HG02840 (cell line): Measurements from ENCODE around the gene OR51B2.
"Not testable (repeated sequence)": the region's sequence is repeated elsewhere in the genome, so short reads cannot be mapped to it uniquely, and the experiment has no call there.

Experiments used
- ATAC-seq: cut with Tn5 transposase; IDR thresholded peaks from one replicate; pipeline ENCODE4 v1.9.1; 2021; ENCODE audit warnings: mild to moderate bottlenecking, moderate library complexity, moderate number of reproducible peaks; ENCODE audit not compliant: unreplicated experiment, low FRiP score

Gene OR51B2

GRCh38 chr11:5313326-5314023 lies 10.6 kb downstream of the OR51B2 start:
- ATAC-seq, result not testable (repeated sequence)

- no peak for ATAC-seq
These were observed 13.7 kb downstream of the OR51B2 start for GRCh38 chr11:5310423-5310822.

- ATAC-seq, result no peak
These were observed 16.7 kb downstream of the OR51B2 start for GRCh38 chr11:5307256-5308019.

GRCh38 chr11:5304046-5304445 lies 20.1 kb downstream of the OR51B2 start:
- ATAC-seq, result no peak

- no peak for ATAC-seq
These were observed 20.5 kb downstream of the OR51B2 start for GRCh38 chr11:5303626-5304025.

GRCh38 chr11:5301846-5302245 lies 22.3 kb downstream of the OR51B2 start, which contains the start of gene OR51B4:
Gene OR51B4 (minus strand): TSS chr11:5301946. CDS start chr11:5301946, 0 bp downstream.
- no peak for ATAC-seq

GRCh38 chr11:5300251-5300650 lies 23.8 kb downstream of the OR51B2 start:
- ATAC-seq, result no peak

- no peak for ATAC-seq
These were observed 25.6 kb downstream of the OR51B2 start for GRCh38 chr11:5298451-5298850.

- ATAC-seq, result no peak
These were observed 26.3 kb downstream of the OR51B2 start for GRCh38 chr11:5297721-5298323.

GRCh38 chr11:5294342-5294995 lies 29.6 kb downstream of the OR51B2 start:
- not testable (repeated sequence) for ATAC-seq

GRCh38 chr11:5293028-5293427 lies 31.1 kb downstream of the OR51B2 start:
- no peak for ATAC-seq

- no peak for ATAC-seq
These were observed 32.8 kb downstream of the OR51B2 start for GRCh38 chr11:5291207-5291838.

- no peak for ATAC-seq
These were observed 34.0 kb downstream of the OR51B2 start for GRCh38 chr11:5290106-5290505.

GRCh38 chr11:5289696-5290095 lies 34.4 kb downstream of the OR51B2 start:
- no peak for ATAC-seq

GRCh38 chr11:5288906-5289550 lies 35.1 kb downstream of the OR51B2 start:
- ATAC-seq, result no peak

GRCh38 chr11:5288108-5288905 lies 35.8 kb downstream of the OR51B2 start:
- no peak for ATAC-seq

- no peak for ATAC-seq
These were observed 37.2 kb downstream of the OR51B2 start for GRCh38 chr11:5286901-5287300.

GRCh38 chr11:5286351-5286750 lies 37.7 kb downstream of the OR51B2 start:
- ATAC-seq, result no peak

GRCh38 chr11:5285703-5286340 lies 38.3 kb downstream of the OR51B2 start:
- ATAC-seq, result no peak
